Rectal smooth muscle tissue (tissue), 1 donor: ENCODE measurements around the gene GPR25.
"Not testable (repeated sequence)": the region's sequence is repeated elsewhere in the genome, so short reads cannot be mapped to it uniquely, and the experiment has no call there.

Source experiments
- H3K27ac ChIP-seq: one replicate; pipeline ENCODE4 v1.7.0; 2013; ENCODE audit warnings: low read depth, low read length, inconsistent platforms
- H3K27me3 ChIP-seq: one replicate; pipeline ENCODE4 v1.7.0; 2013; ENCODE audit warnings: low read length; ENCODE audit not compliant: control insufficient read depth, insufficient read depth
- H3K36me3 ChIP-seq: one replicate; pipeline ENCODE4 v1.7.0; 2013; ENCODE audit warnings: low read length; ENCODE audit not compliant: control insufficient read depth, insufficient read depth
- H3K4me1 ChIP-seq: one replicate; pipeline ENCODE4 v1.7.0; 2013; ENCODE audit warnings: low read length; ENCODE audit not compliant: control insufficient read depth, insufficient read depth
- H3K4me3 ChIP-seq: one replicate; pipeline ENCODE4 v1.7.0; 2013; ENCODE audit warnings: low read length
- H3K9ac ChIP-seq: one replicate; pipeline ENCODE4 v1.7.0; 2013; ENCODE audit warnings: low read length

Gene GPR25

GRCh38 chr1:200911361-200911760, 38.6 kb downstream of the GPR25 start:
- no peaks in the 10 kb centered on the region for H3K4me1 ChIP-seq
- no peak overlapping the region for H3K27ac ChIP-seq
- H3K4me3 ChIP-seq = no peak overlapping the region
- no peaks in the 10 kb centered on the region for H3K27me3 ChIP-seq
- H3K36me3 ChIP-seq = peaks cover 3% of the 10 kb centered on the region
- no peak overlapping the region for H3K9ac ChIP-seq

- not testable (repeated sequence) for H3K27me3 ChIP-seq, H3K27ac ChIP-seq, H3K4me3 ChIP-seq, H3K4me1 ChIP-seq, H3K36me3 ChIP-seq, H3K9ac ChIP-seq
Observed at GRCh38 chr1:200911936-200912335, 39.2 kb downstream of the GPR25 start.

GRCh38 chr1:200912737-200913407, 40.1 kb downstream of the GPR25 start:
- no peak overlapping the region for H3K9ac ChIP-seq
- peaks cover 3% of the 10 kb centered on the region for H3K36me3 ChIP-seq
- no peaks in the 10 kb centered on the region for H3K27me3 ChIP-seq
- H3K4me1 ChIP-seq = no peaks in the 10 kb centered on the region
- H3K27ac ChIP-seq = no peak overlapping the region
- H3K4me3 ChIP-seq = no peak overlapping the region

GRCh38 chr1:200916152-200916551, 43.4 kb downstream of the GPR25 start:
- no peak overlapping the region for H3K9ac ChIP-seq
- H3K4me1 ChIP-seq = no peaks in the 10 kb centered on the region
- H3K36me3 ChIP-seq = no peaks in the 10 kb centered on the region
- H3K27ac ChIP-seq = no peak overlapping the region
- H3K4me3 ChIP-seq = no peak overlapping the region
- no peaks in the 10 kb centered on the region for H3K27me3 ChIP-seq

GRCh38 chr1:200916681-200917080, 43.9 kb downstream of the GPR25 start:
- Histone ChIP-seq H3K27ac (no peak overlapping the region), H3K4me3 (no peak overlapping the region)

GRCh38 chr1:200917291-200917817, 44.6 kb downstream of the GPR25 start:
- Histone ChIP-seq H3K4me3 (no peak overlapping the region), H3K27ac (no peak overlapping the region), H3K27me3 (no peaks in the 10 kb centered on the region), H3K9ac (no peak overlapping the region), H3K4me1 (no peaks in the 10 kb centered on the region), H3K36me3 (no peaks in the 10 kb centered on the region)

More at GRCh38 chr1:200916681-200917080, 43.9 kb downstream of the GPR25 start:
- H3K4me1 ChIP-seq = no peaks in the 10 kb centered on the region
- no peak overlapping the region for H3K9ac ChIP-seq
- no peaks in the 10 kb centered on the region for H3K27me3 ChIP-seq
- H3K36me3 ChIP-seq = no peaks in the 10 kb centered on the region

- H3K36me3 ChIP-seq = no peaks in the 10 kb centered on the region
- no peak overlapping the region for H3K4me3 ChIP-seq
- no peaks in the 10 kb centered on the region for H3K4me1 ChIP-seq
- no peak overlapping the region for H3K27ac ChIP-seq
- H3K9ac ChIP-seq = no peak overlapping the region
- no peaks in the 10 kb centered on the region for H3K27me3 ChIP-seq
Observed at GRCh38 chr1:200918006-200918405, 45.2 kb downstream of the GPR25 start.

- Histone ChIP-seq H3K9ac (no peak overlapping the region), H3K4me1 (no peaks in the 10 kb centered on the region), H3K36me3 (no peaks in the 10 kb centered on the region), H3K27me3 (no peaks in the 10 kb centered on the region), H3K4me3 (no peak overlapping the region), H3K27ac (no peak overlapping the region)
Observed at GRCh38 chr1:200919386-200919785, 46.6 kb downstream of the GPR25 start.

- Histone ChIP-seq H3K27me3 (no peaks in the 10 kb centered on the region), H3K9ac (no peak overlapping the region), H3K4me1 (no peaks in the 10 kb centered on the region), H3K36me3 (no peaks in the 10 kb centered on the region), H3K27ac (no peak overlapping the region), H3K4me3 (no peak overlapping the region)
Observed at GRCh38 chr1:200921571-200922110, 48.9 kb downstream of the GPR25 start.

GRCh38 chr1:200922406-200922805, 49.6 kb downstream of the GPR25 start:
- no peak overlapping the region for H3K27ac ChIP-seq
- H3K4me3 ChIP-seq = no peak overlapping the region
- H3K27me3 ChIP-seq = no peaks in the 10 kb centered on the region
- H3K36me3 ChIP-seq = no peaks in the 10 kb centered on the region
- no peak overlapping the region for H3K9ac ChIP-seq
- H3K4me1 ChIP-seq = no peaks in the 10 kb centered on the region

GRCh38 chr1:200923601-200924000, 50.8 kb downstream of the GPR25 start:
- no peak overlapping the region for H3K9ac ChIP-seq
- no peaks in the 10 kb centered on the region for H3K4me1 ChIP-seq
- no peaks in the 10 kb centered on the region for H3K36me3 ChIP-seq
- no peaks in the 10 kb centered on the region for H3K27me3 ChIP-seq
- H3K27ac ChIP-seq = no peak overlapping the region
- no peak overlapping the region for H3K4me3 ChIP-seq
